Measurements from ENCODE around the gene DIP2C.

DNA sequence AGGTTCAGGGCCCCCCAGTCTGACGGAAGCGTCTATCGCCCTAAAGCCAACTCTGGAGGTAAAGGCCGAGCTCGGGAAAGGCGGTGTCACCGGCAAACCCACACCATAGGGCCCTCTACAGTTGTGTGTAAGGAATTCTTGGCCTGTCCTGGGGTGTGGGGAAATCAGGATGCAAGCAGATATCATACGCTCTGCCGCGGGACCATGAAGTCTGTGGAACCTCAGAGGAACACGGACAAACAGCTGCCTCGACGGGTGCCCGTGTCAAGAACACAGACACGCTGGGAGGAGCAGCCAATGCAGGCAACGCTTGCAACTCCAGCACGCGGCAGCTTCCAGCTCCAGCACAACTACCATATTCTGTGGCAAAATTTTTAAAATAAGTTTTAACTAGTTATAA, 157.9 kb downstream of the DIP2C start:
- no peak for TF ChIP-seq POLR2A (IDR thresholded peaks at IDR 0.05; ENCODE audit: low read depth, low read length)
- no peak for TF ChIP-seq POLR2AphosphoS5 (IDR thresholded peaks at IDR 0.05; ENCODE audit: low read depth, low read length)

Data from GM12892 (cell line).